SK-N-SH (cell line): ENCODE results near the gene ACIN1.

Source experiments
- CTCF ChIP-seq: fragments of 200-600 bp; sonication (generic); IDR thresholded peaks from 2 replicates; pipeline ENCODE4 v1.6.1; 2017; ENCODE audit warnings: antibody characterized with exemption, mild to moderate bottlenecking, moderate library complexity
- EZH2phosphoT487 ChIP-seq: fragments of 200-600 bp; sonication (generic); IDR thresholded peaks from 2 replicates; pipeline ENCODE4 v1.6.1; 2017; ENCODE audit warnings: low read depth, mixed run types, mild to moderate bottlenecking, antibody characterized with exemption, moderate library complexity, borderline replicate concordance
- GATA2 ChIP-seq: sonication (generic); formaldehyde crosslinking; IDR thresholded peaks from 2 replicates; pipeline ENCODE4 v1.5.0; 2020; ENCODE audit warnings: mild to moderate bottlenecking, missing genetic modification reagents
- MAX ChIP-seq: IDR thresholded peaks from 2 replicates; pipeline ENCODE4 v1.4.0; 2012; ENCODE audit warnings: low read depth
- POLR2AphosphoS5 ChIP-seq: IDR thresholded peaks from 2 replicates; pipeline ENCODE4 v1.6.1; 2012; ENCODE audit warnings: low read depth, low read length
- REST ChIP-seq: IDR thresholded peaks from 2 replicates; pipeline ENCODE4 v1.6.1; 2012; ENCODE audit warnings: mild to moderate bottlenecking, low read depth, low read length, moderate library complexity
- SMC3 ChIP-seq: IDR thresholded peaks from 2 replicates; pipeline ENCODE4 v1.6.1; 2012; ENCODE audit warnings: low read depth, low read length, improper control_type of control experiment
- TAF1 ChIP-seq: IDR thresholded peaks from 2 replicates; pipeline ENCODE4 v1.6.1; 2012; ENCODE audit warnings: low read depth, mild to moderate bottlenecking, low read length, moderate library complexity, borderline replicate concordance
- USF2 ChIP-seq: fragments of 150-350 bp; IDR thresholded peaks from 2 replicates; pipeline ENCODE4 v1.6.1; 2017; ENCODE audit warnings: antibody characterized with exemption, low read length, low read depth, borderline replicate concordance

- TF ChIP-seq USF2 (no peak), CTCF (no peak), MAX (no peak), REST (no peak), SMC3 (no peak), POLR2AphosphoS5 (no peak), GATA2 (CRISPR knock-in tag) (no peak), TAF1 (no peak), EZH2phosphoT487 (no peak)
Measured at GRCh38 chr14:23024612-23025075, 70.3 kb downstream of the ACIN1 start.
